MM.1S (cell line): Measurements from ENCODE around the gene DIP2C.

Experiments
- DNase-seq: peaks from one replicate; pipeline ENCODE4 v3.0.0-alpha.2; 2015
- H2AFZ ChIP-seq: fragments of 300-600 bp; sonication (generic); 2 replicates; pipeline ENCODE4 v1.6.0; 2016; ENCODE audit warnings: antibody characterized with exemption, low read length
- H3F3A ChIP-seq: fragments of 300-600 bp; sonication (generic); 2 replicates; pipeline ENCODE4 v1.6.1; 2016; ENCODE audit warnings: mild to moderate bottlenecking, antibody characterized with exemption, low read length, moderate library complexity, mixed read lengths; ENCODE audit not compliant: insufficient read depth
- H3K27ac ChIP-seq: fragments of 300-600 bp; sonication (generic); 2 replicates; pipeline ENCODE4 v1.5.1; 2016; ENCODE audit warnings: mild to moderate bottlenecking, low read length
- H3K27me3 ChIP-seq: fragments of 300-600 bp; sonication (generic); replicated peaks from 2 replicates; pipeline ENCODE4 v1.6.0; 2016; ENCODE audit warnings: low read length; ENCODE audit not compliant: insufficient read depth
- H3K36me3 ChIP-seq: fragments of 300-600 bp; sonication (generic); replicated peaks from 2 replicates; pipeline ENCODE4 v1.6.1; 2016; ENCODE audit warnings: mild to moderate bottlenecking, low read length, mixed read lengths; ENCODE audit not compliant: insufficient read depth
- H3K4me1 ChIP-seq: fragments of 300-600 bp; sonication (generic); 2 replicates; pipeline ENCODE4 v1.6.1; 2016; ENCODE audit warnings: low read length, mixed read lengths
- H3K4me2 ChIP-seq: fragments of 300-600 bp; sonication (generic); 2 replicates; pipeline ENCODE4 v1.6.0; 2016; ENCODE audit warnings: low read depth, low read length
- H3K4me3 ChIP-seq: fragments of 300-600 bp; sonication (generic); 2 replicates; pipeline ENCODE4 v1.5.1; 2016; ENCODE audit warnings: low read length, mixed read lengths
- H3K79me2 ChIP-seq: fragments of 300-600 bp; sonication (generic); 2 replicates; pipeline ENCODE4 v1.6.1; 2016; ENCODE audit warnings: mixed run types, low read length, mixed read lengths
- H3K9ac ChIP-seq: fragments of 300-600 bp; sonication (generic); 2 replicates; pipeline ENCODE4 v1.6.1; 2016; ENCODE audit warnings: low read length, mixed read lengths
- H3K9me2 ChIP-seq: fragments of 300-600 bp; sonication (generic); replicated peaks from 2 replicates; pipeline ENCODE4 v1.6.1; 2016; ENCODE audit warnings: mild to moderate bottlenecking, low read length, mixed read lengths; ENCODE audit not compliant: insufficient read depth
- H3K9me3 ChIP-seq: fragments of 300-600 bp; sonication (generic); replicated peaks from 2 replicates; pipeline ENCODE4 v1.6.1; 2016; ENCODE audit warnings: mild to moderate bottlenecking, low read length, mixed read lengths; ENCODE audit not compliant: insufficient read depth
- H4K20me1 ChIP-seq: fragments of 300-600 bp; sonication (generic); 2 replicates; pipeline ENCODE4 v1.6.1; 2016; ENCODE audit warnings: mild to moderate bottlenecking, low read length, moderate library complexity, mixed read lengths; ENCODE audit not compliant: insufficient read depth
- CTCF ChIP-seq: fragments of 300-600 bp; sonication (generic); IDR thresholded peaks from 2 replicates; pipeline ENCODE4 v1.5.1; 2016; ENCODE audit warnings: antibody characterized with exemption, low read length, mixed read lengths
- EZH2 ChIP-seq: fragments of 300-600 bp; sonication (generic); optimal IDR thresholded peaks from 2 replicates; pipeline ENCODE3; 2017; ENCODE audit warnings: low read depth, mild to moderate bottlenecking, antibody characterized with exemption, low read length, mixed read lengths
- EZH2phosphoT487 ChIP-seq: fragments of 300-600 bp; sonication (generic); IDR thresholded peaks from 2 replicates; pipeline ENCODE4 v1.6.1; 2018; ENCODE audit warnings: antibody characterized with exemption, low read length

DIP2C gene

GRCh38 chr10:617471-617870, 72.0 kb downstream of the DIP2C start:
- Histone ChIP-seq H3K27me3 (no peaks in the 10 kb centered on the region; the same call in 1 of the 2 replicates), H3K9me2 (no peaks in the 10 kb centered on the region), H3K4me2 (no peak overlapping the region), H3K4me1 (no peaks in the 10 kb centered on the region), H4K20me1 (no peaks in the 10 kb centered on the region), H3K79me2 (no peaks in the 10 kb centered on the region), H3K36me3 (no peaks in the 10 kb centered on the region), H3F3A (no peaks in the 10 kb centered on the region), H3K27ac (no peak overlapping the region), H3K9ac (no peak overlapping the region), H2AFZ (no peak overlapping the region), H3K4me3 (no peak overlapping the region), H3K9me3 (no peaks in the 10 kb centered on the region)
- TF ChIP-seq CTCF: no peak
- no peak for TF ChIP-seq EZH2phosphoT487
- TF ChIP-seq EZH2: no peak
- DNase-seq: no peak

GRCh38 chr10:615583-616152, 73.8 kb downstream of the DIP2C start:
- no peaks in the 10 kb centered on the region for H3K9me2 ChIP-seq
- H2AFZ ChIP-seq: no peak overlapping the region
- no peaks in the 10 kb centered on the region for H3K9me3 ChIP-seq
- no peak overlapping the region for H3K9ac ChIP-seq
- H3K79me2 ChIP-seq: no peaks in the 10 kb centered on the region
- H4K20me1 ChIP-seq: no peaks in the 10 kb centered on the region
- no peaks in the 10 kb centered on the region for H3F3A ChIP-seq
- no peak for TF ChIP-seq EZH2
- no peak for TF ChIP-seq CTCF
- no peak for TF ChIP-seq EZH2phosphoT487
- no peak overlapping the region for H3K27ac ChIP-seq
- no peak overlapping the region for H3K4me3 ChIP-seq
- H3K4me2 ChIP-seq: no peak overlapping the region
- DNase-seq: no peak
- H3K36me3 ChIP-seq: no peaks in the 10 kb centered on the region
- no peaks in the 10 kb centered on the region; the same call in 1 of the 2 replicates for H3K27me3 ChIP-seq
- H3K4me1 ChIP-seq: no peaks in the 10 kb centered on the region

DNA sequence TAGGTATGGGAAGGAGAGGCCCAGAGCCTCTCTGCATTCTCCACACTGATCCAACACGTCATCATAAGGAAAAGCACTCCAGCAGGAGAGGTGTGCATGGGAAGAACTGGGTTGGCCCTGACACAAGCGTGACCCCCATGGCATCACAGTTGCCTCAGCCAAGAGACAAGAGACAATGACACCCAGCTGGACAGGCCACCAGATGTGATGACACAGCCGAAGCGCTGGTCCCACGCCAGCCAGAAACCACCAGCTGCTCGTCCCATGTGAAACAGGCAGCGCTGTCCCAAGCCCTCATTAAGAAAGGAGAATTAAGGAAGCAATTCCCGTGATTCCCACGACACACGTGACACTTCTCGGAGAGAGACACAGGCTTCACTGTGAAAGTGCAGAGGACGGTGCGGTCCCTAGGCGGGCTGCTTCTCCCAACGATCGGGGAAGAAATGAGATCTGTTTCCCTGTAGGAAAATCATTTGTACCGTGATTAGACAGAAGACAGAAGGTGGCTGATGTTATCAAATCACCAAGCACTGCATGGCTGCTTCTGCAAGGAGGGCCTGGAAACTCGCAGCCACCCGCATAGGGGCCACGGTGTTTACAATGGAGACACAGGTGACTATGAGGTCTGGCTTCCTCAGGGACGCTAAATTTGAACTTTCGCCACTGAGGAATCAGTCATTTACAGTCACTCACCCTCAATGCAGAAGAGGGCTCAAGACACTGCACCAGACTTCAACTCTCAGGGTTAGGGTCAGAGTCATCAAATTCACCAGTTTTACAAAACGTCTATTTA, 74.5 kb downstream of the DIP2C start:
- Histone ChIP-seq H3K79me2 (no peaks in the 10 kb centered on the region), H3K27me3 (no peaks in the 10 kb centered on the region; the same call in 1 of the 2 replicates)
- no peak for DNase-seq

More for the DNA sequence above, 74.5 kb downstream of the DIP2C start:
- Histone ChIP-seq H3K4me2 (no peak overlapping the region), H3F3A (no peaks in the 10 kb centered on the region), H4K20me1 (no peaks in the 10 kb centered on the region), H3K9me2 (no peaks in the 10 kb centered on the region), H3K4me3 (no peak overlapping the region), H3K27ac (no peak overlapping the region), H3K9me3 (no peaks in the 10 kb centered on the region), H3K4me1 (no peaks in the 10 kb centered on the region), H3K36me3 (no peaks in the 10 kb centered on the region), H2AFZ (no peak overlapping the region), H3K9ac (no peak overlapping the region)
- TF ChIP-seq CTCF (no peak), EZH2 (no peak)
